HG02798 (cell line): ENCODE measurements around the gene STRN.
"Not testable (repeated sequence)": the region's sequence is repeated elsewhere in the genome, so short reads cannot be mapped to it uniquely, and the experiment has no call there.

ENCODE experiments used
- ATAC-seq: cut with Tn5 transposase; IDR thresholded peaks from one replicate; pipeline ENCODE4 v1.9.1; 2021; ENCODE audit warnings: mild to moderate bottlenecking; ENCODE audit not compliant: unreplicated experiment, poor library complexity

Gene STRN

DNA sequence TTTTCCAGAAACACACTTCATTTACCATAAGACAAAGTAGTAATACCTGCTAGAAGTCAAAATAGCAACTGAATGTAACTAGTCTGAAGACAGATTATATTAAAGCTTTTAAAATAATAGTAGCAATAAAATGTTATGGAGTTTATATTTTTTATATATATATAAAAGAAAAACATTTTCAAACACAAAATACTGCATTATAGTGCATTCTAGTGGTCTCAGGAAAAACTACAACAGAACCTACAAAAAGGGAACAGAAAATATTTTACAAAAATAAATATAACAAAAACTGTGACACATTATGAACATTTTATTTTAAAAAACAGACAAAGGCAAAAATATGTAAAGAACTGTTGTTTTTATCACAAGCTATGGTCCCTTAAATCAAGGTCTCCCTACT, 48.0 kb downstream of the STRN start:
- no peak for ATAC-seq

DNA sequence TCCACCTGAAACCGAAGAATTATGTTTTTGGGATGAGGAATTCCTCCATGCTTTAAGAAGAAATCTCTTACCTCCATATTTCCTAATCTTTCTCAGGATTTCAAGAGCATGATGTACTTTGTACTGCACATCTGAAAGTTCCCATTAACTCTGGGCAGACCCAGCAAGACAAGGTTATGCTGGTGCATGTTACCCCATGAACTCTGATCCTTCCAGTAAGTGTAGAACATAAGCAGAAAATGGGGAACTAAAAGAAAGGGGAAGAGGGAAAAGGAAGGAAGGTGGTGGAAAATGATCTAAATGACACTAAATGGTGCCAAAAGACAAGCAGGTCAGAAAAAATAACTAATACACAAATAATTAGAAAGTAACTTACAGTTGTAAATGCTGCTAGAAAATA, 50.7 kb downstream of the STRN start:
- no peak for ATAC-seq

DNA sequence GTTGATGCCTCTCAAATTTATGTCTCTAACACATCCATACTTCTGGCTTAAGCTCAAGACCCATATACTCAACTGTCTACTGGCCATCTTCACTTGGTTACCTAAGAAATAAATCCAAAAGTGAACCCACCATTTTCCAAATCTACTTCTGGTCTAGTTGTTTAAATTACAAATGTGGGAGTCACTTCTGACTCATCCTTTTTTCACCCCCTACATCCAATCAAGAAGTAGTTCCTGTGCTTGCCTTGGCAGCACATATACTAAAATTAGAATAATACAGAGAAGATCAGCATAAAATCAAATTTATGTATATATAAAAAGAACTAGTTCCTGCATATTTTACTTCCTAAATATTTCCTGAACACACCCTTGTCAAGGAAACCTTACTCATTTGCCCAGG, 53.6 kb downstream of the STRN start:
- no peak for ATAC-seq

DNA sequence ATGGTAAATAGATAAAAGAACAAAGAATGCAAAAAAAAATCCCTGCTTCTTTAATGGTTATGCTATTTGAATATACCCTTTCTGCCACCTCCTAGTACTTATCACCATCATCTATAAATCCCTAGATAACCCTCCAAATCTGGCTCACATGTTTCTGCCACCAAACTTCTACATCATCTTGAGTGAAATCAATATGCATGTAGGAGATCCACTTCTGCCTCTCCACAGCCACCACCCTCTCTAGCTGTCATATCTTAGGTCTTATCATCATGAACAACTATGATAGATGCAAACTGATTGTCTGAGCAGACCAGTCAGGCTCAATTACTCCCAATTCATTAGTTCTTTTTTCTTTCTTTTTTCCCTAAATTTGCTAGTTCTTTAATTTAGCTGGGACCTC, 55.3 kb downstream of the STRN start:
- ATAC-seq: no peak

DNA sequence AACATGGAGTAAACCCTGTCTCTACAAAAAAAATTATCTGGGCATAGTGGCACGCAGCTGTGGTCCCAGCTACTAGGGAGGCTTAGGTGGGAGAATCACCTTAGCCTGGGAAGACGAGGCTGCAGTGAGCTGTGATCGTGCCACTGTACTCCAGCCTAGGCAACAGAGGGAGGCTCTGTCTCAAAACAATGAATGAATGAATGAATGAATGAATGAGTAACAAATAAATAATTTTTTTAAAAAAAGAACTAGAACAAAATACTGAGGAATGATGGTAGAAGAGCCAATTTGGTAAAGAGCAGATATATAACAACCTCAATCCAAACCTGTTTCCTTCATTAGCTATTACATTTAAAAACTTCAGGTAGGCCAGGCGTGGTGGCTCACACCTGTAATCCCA, 60.1 kb downstream of the STRN start:
- no peak for ATAC-seq

DNA sequence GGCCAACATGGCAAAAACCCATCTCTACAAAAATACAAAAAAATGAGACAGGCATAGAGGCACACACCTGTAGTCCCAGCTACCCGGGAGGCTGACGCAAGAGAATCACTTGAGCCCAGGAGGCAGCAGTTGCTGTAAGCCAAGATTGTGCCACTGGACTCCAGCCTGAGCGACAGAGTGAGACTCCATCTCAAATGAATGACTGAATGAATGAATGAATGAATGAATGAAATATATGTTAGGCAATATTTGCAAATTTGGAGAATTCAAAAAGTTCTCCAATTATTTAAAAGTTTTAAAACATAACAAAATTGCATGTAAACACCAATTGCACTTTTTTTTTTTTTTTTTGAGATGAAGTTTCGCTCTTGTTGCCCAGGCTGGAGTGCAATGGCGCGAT, 61.7 kb downstream of the STRN start:
- no peak for ATAC-seq

DNA sequence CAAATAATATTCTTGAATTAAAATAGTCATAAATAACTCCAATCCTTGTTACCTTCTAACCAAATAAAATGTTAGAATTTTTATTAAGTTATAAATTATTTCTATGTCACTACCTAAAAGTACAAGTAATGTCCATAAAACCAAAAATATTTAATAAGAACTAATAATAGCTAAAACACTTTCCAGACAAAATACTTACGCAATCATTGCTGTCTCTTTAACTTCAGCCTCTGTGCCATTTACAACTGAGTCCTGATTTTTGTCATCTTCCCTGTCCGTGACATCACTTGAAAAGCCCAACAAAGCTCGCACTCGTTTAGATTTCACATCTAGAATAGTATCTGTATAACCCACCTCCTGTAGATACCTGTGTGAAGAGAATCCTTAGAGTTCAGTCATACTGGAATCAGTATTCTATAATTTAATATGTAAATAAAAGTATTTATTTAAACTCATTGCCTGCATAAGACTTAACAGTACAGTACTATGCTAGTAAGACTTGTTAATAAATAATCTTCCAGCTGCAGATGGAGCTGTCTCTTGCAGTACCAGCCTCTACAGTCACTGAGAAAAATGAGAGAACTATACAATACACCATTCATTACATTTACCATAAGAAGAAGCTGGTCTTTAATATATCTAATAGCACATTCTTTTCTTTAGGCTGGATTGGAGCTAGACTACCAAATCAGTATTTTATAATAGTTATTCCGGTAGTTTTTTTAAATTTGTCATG, 63.8 kb downstream of the STRN start:
- ATAC-seq: no peak

DNA sequence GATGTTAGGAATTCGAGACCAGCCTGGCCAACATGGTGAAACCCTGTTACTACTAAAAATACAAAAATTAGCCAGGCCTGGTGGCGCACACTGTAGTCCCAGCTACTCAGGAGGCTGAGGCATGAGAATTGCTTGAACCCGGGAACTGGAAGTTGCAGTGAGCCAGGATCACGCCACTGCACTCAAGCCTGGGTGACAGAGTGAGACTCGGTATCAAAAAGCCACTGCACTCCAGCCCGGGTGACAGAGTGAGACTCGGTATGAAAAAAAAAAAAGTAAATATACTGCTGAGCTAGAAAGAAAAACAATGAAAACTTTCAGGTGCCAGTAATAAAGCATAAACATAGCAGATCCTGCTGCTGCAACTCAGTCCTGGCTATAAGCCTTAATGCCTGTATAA, 73.5 kb downstream of the STRN start:
- ATAC-seq: no peak

DNA sequence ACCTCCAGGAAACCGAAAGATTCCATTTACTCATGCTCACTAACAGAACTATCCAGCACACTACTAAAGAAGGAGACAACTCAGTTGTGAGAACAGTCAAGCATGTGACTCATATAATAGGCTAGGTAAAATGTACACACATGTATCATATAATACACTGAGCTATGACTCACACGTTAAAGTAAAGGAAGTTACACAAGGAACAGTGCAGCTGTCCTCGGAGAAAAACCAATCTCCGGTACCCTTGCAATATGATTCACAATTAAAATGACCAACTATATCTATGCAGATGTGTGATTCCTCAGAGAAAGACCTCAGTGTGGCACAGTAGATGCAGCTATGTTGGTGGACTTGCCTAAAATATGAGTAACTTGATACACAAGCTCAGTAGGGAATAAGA, 76.5 kb downstream of the STRN start:
- no peak for ATAC-seq

DNA sequence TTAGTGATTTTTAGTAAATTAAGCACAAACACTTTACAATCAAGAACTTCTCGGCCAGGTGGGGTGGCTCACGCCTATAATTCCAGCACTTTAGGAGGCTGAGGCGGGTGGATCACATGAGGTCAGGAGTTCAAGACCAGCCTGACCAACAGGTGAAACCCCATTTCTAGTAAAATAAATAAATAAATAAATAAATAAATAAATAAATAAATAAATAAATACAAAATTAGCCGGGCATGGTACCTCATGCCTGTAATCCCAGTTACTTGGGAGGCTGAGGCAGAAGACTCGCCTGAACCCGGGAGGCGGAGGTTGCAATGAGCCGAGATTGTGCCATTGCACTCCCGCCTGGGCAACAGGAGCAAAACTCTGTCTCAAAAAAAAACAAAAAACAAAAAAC, 79.2 kb downstream of the STRN start:
- ATAC-seq: not testable (repeated sequence)

DNA sequence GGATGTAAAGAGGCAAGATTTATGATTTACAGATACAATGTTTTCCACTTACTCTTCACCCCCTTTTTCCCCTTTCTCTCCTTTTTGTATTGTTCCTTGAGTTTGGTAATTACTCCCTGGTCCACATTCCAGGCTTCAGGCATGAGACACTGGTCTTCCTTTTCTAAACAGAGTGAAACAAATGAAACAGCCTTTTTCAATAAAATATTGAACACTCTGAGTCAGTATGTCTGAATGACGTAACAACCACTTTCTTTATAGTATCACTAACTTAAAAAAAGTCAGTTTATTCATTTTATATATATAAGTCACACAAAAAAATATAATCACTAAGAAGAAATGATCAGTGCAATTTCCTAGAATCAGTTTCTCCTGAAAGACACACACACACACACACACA, 79.7 kb downstream of the STRN start:
- no peak for ATAC-seq

DNA sequence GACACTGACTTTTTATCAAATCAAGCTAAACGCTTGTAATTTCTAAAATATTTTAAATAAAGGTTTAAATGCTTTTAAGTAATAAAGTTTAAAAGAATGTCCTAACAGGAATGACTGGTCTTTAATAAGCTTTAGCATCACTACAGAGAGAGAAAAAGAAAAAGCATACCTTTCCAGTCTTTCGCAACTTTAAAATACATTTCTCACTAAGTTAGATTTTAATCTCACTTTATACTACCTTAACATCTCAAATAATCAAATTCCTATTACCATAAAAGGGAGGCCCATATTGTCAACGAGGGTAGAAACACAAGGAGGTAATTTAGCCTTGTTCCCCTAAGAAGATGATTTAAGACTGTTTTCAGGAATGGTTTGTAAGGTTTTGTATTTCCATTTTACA, 80.7 kb downstream of the STRN start:
- ATAC-seq: no peak

DNA sequence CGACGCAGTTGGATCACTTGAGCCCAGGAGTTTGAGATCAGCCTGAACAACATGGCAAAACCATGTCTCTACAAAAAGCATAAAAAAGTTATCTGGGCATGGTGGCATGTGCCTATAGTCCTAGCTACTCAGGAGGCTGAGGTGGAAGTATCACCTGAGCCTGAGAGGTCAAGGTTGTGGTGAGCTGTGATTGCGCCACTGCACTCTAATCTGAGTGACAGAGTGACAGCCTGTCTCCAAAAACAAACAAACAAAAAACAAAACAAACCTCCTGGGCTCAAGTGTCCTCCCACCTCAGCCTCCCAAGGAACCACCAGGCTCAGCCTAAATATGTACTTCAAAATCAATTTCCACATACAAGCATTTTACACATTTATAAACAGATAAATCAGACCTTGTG, 83.8 kb downstream of the STRN start:
- no peak for ATAC-seq

DNA sequence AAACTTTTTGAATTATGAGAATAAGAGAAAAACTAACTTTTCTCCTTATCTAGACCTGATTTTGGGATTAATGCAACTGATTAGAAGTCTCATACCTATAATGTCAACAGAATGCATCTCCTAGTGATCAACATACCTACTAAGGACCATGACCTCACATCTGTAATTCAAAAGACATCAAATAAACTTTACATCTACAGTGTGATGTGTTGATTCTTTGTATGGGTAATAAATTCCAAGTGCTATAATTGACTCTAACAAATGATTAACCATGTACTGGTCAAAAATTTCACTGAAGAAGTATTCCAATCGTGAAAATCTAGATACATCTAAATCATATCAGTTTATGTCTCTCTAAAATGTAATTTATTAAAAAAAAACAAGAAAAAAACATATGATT, 84.5 kb downstream of the STRN start:
- ATAC-seq: no peak

DNA sequence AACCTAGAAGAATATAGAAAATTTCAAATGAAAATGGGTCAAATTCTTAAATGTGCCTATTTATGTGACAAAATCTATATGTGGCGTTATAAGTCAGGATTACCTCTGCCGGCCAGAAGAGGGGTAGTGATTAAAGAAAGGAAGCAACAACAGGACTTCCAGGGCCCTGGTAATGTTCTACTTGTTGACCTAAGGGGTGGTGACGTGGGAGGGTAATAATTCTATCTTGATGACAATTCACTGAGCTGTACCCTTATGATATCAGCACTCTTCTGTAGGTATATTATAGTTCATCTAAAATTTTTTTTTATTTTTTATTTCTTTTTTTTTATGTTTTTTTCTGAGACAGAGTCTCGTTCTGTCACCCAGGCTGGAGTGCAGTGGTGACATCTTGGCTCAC, 87.9 kb downstream of the STRN start:
- ATAC-seq: no peak

DNA sequence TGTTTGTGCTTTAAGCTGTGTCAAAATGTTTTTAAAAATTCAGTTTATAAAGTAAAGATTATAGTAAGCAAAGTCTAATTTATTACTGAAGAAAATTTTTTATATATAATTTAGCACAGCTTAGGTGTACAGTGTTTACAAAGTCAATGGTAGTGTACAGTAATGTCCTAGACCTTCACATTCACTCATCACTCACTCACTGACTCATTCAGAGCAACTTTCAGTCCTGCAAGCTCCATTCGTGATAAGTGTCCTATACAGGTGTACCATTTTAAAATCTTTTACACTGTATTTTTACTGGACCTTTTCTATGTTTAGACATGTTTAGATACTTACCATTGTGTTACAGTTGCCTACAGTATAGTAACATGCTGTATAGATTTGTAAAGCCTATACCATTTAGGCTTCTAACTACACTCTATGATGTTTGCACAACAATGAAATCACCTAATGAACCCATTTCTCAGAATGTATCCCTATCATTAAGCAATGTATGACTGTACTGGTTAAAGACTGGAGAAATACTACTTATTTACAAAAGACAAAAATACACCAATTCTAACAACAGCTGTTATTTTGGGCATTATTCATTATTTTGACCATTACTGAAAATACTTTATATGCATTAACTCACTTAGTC, 95.1 kb downstream of the STRN start:
- ATAC-seq: no peak

DNA sequence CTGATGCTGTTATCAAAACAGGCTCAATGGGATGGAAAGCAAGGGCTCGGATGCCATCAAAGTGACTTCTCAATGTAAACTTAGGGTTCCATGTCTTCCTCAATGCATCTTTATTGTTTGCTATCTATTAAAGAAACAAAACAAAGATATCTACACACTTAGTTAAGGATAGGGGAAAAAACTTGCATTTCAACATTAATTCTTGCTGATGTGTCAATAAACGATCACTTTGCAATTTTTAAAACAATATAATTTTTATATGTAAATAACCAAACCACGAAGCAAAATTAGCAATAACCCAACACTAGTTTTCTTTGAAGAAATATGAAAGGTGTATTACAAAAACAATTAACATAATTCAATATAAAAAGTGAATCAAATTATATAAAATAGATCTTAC, 96.7 kb downstream of the STRN start:
- ATAC-seq: no peak

DNA sequence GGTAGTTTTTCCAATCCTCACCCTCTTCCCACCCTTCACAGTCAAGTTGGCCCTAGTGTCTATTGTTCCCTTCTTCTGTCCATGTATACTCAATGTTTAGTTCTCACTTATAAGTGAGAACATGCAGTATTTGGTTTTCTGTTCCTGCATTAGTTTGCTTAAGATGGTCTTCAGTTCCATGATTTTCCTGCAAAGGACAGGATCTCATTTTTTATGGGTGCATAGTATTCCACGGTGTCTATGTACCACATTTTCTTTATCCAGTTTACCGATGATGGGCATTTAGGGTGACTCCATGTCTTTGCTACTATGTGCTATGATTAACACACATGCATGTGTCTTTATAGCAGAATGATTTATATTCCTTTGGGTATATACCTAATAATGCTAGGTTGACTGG, 104.4 kb downstream of the STRN start:
- no peak for ATAC-seq

DNA sequence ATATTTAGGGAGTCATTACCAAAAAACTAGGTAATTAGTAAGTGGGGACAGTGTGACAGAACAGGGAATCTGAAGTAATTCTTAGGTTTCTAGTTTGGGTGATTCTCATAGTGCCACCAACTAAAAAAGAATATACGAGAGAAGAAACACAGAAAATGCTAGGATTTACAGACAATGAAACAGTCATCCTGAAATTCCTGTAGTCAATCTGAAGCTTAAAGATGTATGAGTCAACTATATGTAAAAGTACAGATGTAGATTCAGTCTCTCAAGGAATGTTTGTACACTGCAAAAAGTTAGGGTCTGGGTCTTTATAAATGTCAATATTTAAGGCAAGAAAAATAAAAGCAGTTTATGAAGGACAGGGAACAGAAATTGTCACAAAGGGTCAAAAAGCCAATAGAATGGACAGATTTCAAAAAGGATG, 107.0 kb downstream of the STRN start:
- peak; percentile 8 for ATAC-seq

DNA sequence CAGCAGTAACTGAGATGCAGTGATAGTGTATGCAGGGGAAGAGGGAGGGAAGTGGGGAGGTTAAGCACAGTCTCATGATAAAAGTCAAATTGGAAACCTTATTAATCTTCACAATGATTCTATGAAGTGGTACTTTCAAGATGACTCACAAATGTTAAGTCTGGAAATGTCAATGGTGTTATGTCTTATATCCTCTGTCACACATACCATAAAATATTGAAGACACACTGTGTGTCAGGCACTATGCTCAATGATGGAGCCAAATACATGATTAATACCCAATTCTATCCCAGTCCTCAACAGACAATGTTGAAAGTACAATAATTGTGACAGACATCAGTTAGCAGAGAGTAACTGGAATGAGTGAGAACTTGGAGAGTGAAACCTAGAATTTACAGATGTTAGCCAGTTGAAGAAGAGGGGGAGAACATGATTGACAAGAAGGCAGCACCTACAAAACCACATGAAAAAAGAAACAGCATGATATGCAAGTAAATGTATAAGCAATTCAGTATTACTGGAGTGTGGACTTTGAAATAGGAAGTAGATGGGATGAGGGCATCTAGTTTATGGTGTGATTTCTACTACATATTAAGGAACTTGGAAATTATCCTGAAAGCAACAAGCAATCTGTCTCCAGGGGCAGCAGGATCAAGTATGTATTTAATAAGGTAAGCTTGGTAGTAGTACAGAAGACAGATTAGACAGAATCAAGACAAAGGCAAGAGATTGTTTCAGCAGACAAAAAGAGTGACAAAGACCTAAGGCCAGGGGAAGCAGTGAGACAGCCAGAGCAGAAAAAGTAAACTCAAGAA, 107.6 kb downstream of the STRN start:
- peak; percentile 62 for ATAC-seq

DNA sequence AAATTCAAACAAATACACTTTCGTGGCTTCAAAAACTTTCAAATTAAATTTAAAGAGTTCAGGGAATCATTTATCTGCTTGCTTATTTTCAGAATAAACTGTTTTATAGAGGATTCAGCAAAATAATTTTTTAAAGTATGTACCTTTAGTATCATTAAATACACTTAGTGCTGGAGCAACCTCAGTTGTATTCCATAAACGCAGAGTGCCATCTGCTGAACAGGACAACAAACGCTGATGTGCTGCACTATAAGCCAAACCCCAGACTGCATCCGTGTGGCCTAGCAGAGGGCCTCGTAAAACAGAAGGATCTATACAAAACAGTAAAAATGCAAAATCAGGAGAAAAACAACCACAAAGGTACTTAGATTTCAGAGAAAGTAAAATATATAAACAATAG, 108.6 kb downstream of the STRN start:
- no peak for ATAC-seq
